Measurements from ENCODE around the gene ONECUT1. TPM values are rescaled to one million over a fixed set of nuclear protein-coding genes. Genes with fewer than 3 reads are reported as not detected.

The ONECUT1 gene
- total RNA-seq, 4 donors from 2014 or later = not detected

GRCh38 chr15:52778457-52778856 is 11.7 kb downstream of the ONECUT1 start:
- 74% methylated on average over 1 of the region's 1 CpG for WGBS
- Histone ChIP-seq H3K9me3 (no peaks in the 10 kb centered on the region), H3K27ac (replicated peaks in 1 of 4) (no peak overlapping the region), H3K27me3 (peaks cover 0 to 93% (median 27%) of the 10 kb centered on the region in 4 donors), H3K4me1 (peaks cover 0 to 19% (median 12%) of the 10 kb centered on the region in 4 donors), H3K4me3 (no peak overlapping the region), H3K36me3 (no peaks in the 10 kb centered on the region)
- no peak for DNase-seq (ENCODE audit: extremely low spot score)
- intact Hi-C loops (cut with DNase I) = no loop called here
- TF ChIP-seq EP300 (IDR thresholded peaks at IDR 0.05) (no peak), POLR2A (IDR thresholded peaks at IDR 0.05; ENCODE audit: low read depth) (no peak), POLR2AphosphoS5 (IDR thresholded peaks at IDR 0.05) (no peak)
- TF ChIP-seq, protein P1, sequence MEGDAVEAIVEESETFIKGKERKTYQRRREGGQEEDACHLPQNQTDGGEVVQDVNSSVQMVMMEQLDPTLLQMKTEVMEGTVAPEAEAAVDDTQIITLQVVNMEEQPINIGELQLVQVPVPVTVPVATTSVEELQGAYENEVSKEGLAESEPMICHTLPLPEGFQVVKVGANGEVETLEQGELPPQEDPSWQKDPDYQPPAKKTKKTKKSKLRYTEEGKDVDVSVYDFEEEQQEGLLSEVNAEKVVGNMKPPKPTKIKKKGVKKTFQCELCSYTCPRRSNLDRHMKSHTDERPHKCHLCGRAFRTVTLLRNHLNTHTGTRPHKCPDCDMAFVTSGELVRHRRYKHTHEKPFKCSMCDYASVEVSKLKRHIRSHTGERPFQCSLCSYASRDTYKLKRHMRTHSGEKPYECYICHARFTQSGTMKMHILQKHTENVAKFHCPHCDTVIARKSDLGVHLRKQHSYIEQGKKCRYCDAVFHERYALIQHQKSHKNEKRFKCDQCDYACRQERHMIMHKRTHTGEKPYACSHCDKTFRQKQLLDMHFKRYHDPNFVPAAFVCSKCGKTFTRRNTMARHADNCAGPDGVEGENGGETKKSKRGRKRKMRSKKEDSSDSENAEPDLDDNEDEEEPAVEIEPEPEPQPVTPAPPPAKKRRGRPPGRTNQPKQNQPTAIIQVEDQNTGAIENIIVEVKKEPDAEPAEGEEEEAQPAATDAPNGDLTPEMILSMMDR (IDR thresholded peaks at IDR 0.05) = no peak

GRCh38 chr15:52772766-52773165 is 17.4 kb downstream of the ONECUT1 start:
- Histone ChIP-seq H3K27ac (replicated peaks in 1 of 4) (no peak overlapping the region), H3K4me1 (no peaks in the 10 kb centered on the region), H3K27me3 (peaks cover 0 to 76% (median 3%) of the 10 kb centered on the region in 4 donors), H3K4me3 (no peak overlapping the region), H3K9me3 (no peaks in the 10 kb centered on the region), H3K36me3 (no peaks in the 10 kb centered on the region)
- no peak for DNase-seq (ENCODE audit: extremely low spot score)
- TF ChIP-seq, protein P1 (IDR thresholded peaks at IDR 0.05) = no peak
- TF ChIP-seq POLR2A (IDR thresholded peaks at IDR 0.05; ENCODE audit: low read depth) (no peak), POLR2AphosphoS5 (IDR thresholded peaks at IDR 0.05) (no peak), EP300 (IDR thresholded peaks at IDR 0.05) (no peak)
- intact Hi-C loops (cut with DNase I) = no loop called here
- WGBS = 59% methylated on average over 5 of the region's 5 CpGs

GRCh38 chr15:52765785-52766184 is 24.4 kb downstream of the ONECUT1 start:
- intact Hi-C loops (cut with DNase I) = no loop called here
- Histone ChIP-seq H3K9me3 (no peaks in the 10 kb centered on the region), H3K36me3 (no peaks in the 10 kb centered on the region), H3K4me3 (no peak overlapping the region), H3K4me1 (no peaks in the 10 kb centered on the region), H3K27me3 (peaks cover 0 to 36% (median 3%) of the 10 kb centered on the region in 4 donors), H3K27ac (replicated peaks in 1 of 4) (no peak overlapping the region)
- DNase-seq (ENCODE audit: extremely low spot score) = no peak
- TF ChIP-seq, protein P1 (IDR thresholded peaks at IDR 0.05) = no peak
- TF ChIP-seq POLR2A (IDR thresholded peaks at IDR 0.05; ENCODE audit: low read depth) = no peak
- TF ChIP-seq EP300 (IDR thresholded peaks at IDR 0.05) = no peak
- no peak for TF ChIP-seq POLR2AphosphoS5 (IDR thresholded peaks at IDR 0.05)
- 49% methylated on average over 3 of the region's 3 CpGs for WGBS

GRCh38 chr15:52764731-52765130 is 25.4 kb downstream of the ONECUT1 start:
- intact Hi-C loops (cut with DNase I) = no loop called here
- TF ChIP-seq POLR2AphosphoS5 (IDR thresholded peaks at IDR 0.05) = no peak
- TF ChIP-seq EP300 (IDR thresholded peaks at IDR 0.05) = no peak
- TF ChIP-seq, protein P1 (IDR thresholded peaks at IDR 0.05) = no peak
- TF ChIP-seq POLR2A (IDR thresholded peaks at IDR 0.05; ENCODE audit: low read depth) = no peak
- no peaks in the 10 kb centered on the region for H3K4me1 ChIP-seq
- no peak for DNase-seq (ENCODE audit: extremely low spot score)
- H3K4me3 ChIP-seq = no peak overlapping the region
- peaks cover 0 to 30% (median 3%) of the 10 kb centered on the region in 4 donors for H3K27me3 ChIP-seq
- WGBS = 93% methylated on average over 3 of the region's 5 CpGs
- H3K9me3 ChIP-seq = no peaks in the 10 kb centered on the region
- no peak overlapping the region for H3K27ac ChIP-seq (replicated peaks in 1 of 4)
- no peaks in the 10 kb centered on the region for H3K36me3 ChIP-seq

- Histone ChIP-seq H3K27ac (replicated peaks in 1 of 4) (no peak overlapping the region), H3K4me3 (no peak overlapping the region), H3K27me3 (peaks cover 0 to 16% (median 0%) of the 10 kb centered on the region in 4 donors), H3K36me3 (no peaks in the 10 kb centered on the region), H3K9me3 (no peaks in the 10 kb centered on the region), H3K4me1 (no peaks in the 10 kb centered on the region)
- DNase-seq (ENCODE audit: extremely low spot score) = no peak
- WGBS = 67% methylated on average over 5 of the region's 5 CpGs
- intact Hi-C loops (cut with DNase I) = no loop called here
- TF ChIP-seq POLR2A (IDR thresholded peaks at IDR 0.05; ENCODE audit: low read depth) = no peak
- TF ChIP-seq, protein P1 (IDR thresholded peaks at IDR 0.05) = no peak
- no peak for TF ChIP-seq POLR2AphosphoS5 (IDR thresholded peaks at IDR 0.05)
- no peak for TF ChIP-seq EP300 (IDR thresholded peaks at IDR 0.05)
Measured at GRCh38 chr15:52762621-52763020, 27.5 kb downstream of the ONECUT1 start.

Measured in esophagus muscularis mucosa (tissue), 4 donors.